Activated CD8-positive, alpha-beta T cell treated with anti-CD3 and anti-CD28 coated beads for 36 hours (primary cell): ENCODE measurements around the gene SPSB4. TPM values are rescaled to one million over a fixed set of nuclear protein-coding genes. Genes with fewer than 3 reads are reported as not detected.

Source experiments
- ATAC-seq: fragments of 200-7000 bp; cut with Tn5 transposase; one replicate; pipeline ENCODE4 v1.10.0; 2021; ENCODE audit warnings: mild to moderate bottlenecking, moderate library complexity
- CTCF ChIA-PET: fragments of 350-600 bp; sonication (Branson Sonifier 250); formaldehyde crosslinking; loops from one replicate; lab custom pipeline; 2021; ENCODE audit warnings: antibody characterized with exemption; lab: Charles Lee
- POLR2A ChIA-PET: fragments of 350-600 bp; sonication (Branson Sonifier 250); formaldehyde crosslinking; loops from one replicate; lab custom pipeline; 2021; ENCODE audit warnings: antibody characterized with exemption; lab: Charles Lee
- DNase-seq: peaks from one replicate; pipeline ENCODE4 v3.0.0-alpha.2; 2020
- H3K27ac Mint-ChIP-seq: one replicate; pipeline ENCODE4 v1.8.0; 2021; ENCODE audit warnings: mild to moderate bottlenecking, mixed read lengths
- H3K27me3 Mint-ChIP-seq: one replicate; pipeline ENCODE4 v1.8.0; 2021; ENCODE audit warnings: mixed read lengths
- H3K36me3 Mint-ChIP-seq: one replicate; pipeline ENCODE4 v1.8.0; 2021; ENCODE audit warnings: low read depth, mixed read lengths
- H3K4me1 Mint-ChIP-seq: one replicate; pipeline ENCODE4 v1.8.0; 2021; ENCODE audit warnings: low read depth, mixed read lengths
- H3K4me3 Mint-ChIP-seq: one replicate; pipeline ENCODE4 v1.8.0; 2021; ENCODE audit warnings: mild to moderate bottlenecking, moderate library complexity, mixed read lengths
- H3K9me3 Mint-ChIP-seq: one replicate; pipeline ENCODE4 v1.8.0; 2021; ENCODE audit warnings: mixed read lengths
- CTCF ChIP-seq: fragments of 200-600 bp; IDR thresholded peaks from one replicate; pipeline ENCODE4 v1.8.0; 2022; ENCODE audit warnings: antibody characterized with exemption, mild to moderate bottlenecking
- intact Hi-C: fragments of 100-400 bp; cut with micrococcal nuclease; formaldehyde crosslinking; loops from one replicate; pipeline ENCODE4 v1.10.0; 2022
- total RNA-seq, 2 experiments: library from RNA; stranded (reverse); gene quantifications; one replicate each; pipeline ENCODE4 v1.2.3, GENCODE V29; 2021

Gene SPSB4
- total RNA-seq, 2 experiments from 2014 or later, result not detected

- no peaks in the 10 kb centered on the region for H3K4me1 Mint-ChIP-seq
- CTCF ChIA-PET, result interaction anchor here (1.2 to 1.3 kb wide), 2 partner anchors 63 to 129 kb away, joined by 3 to 4 read pairs; no protein-coding TSS in a partner anchor
- no peak overlapping the region for H3K4me3 Mint-ChIP-seq
- no peak overlapping the region for H3K27ac Mint-ChIP-seq
- ATAC-seq (no peak), DNase-seq (no peak)
- intact Hi-C loops, result no loop called here
- H3K27me3 Mint-ChIP-seq, result peaks cover 5% of the 10 kb centered on the region
- POLR2A ChIA-PET, result no interaction called here
- no peaks in the 10 kb centered on the region for H3K9me3 Mint-ChIP-seq
- TF ChIP-seq CTCF, result no peak
- H3K36me3 Mint-ChIP-seq, result no peaks in the 10 kb centered on the region
Observed at GRCh38 chr3:141129049-141129448, 77.9 kb downstream of the SPSB4 start.

GRCh38 chr3:141129541-141130011 is 78.4 kb downstream of the SPSB4 start:
- DNase-seq (no peak), ATAC-seq (no peak)
- Mint-ChIP-seq H3K27ac (no peak overlapping the region), H3K4me1 (no peaks in the 10 kb centered on the region), H3K9me3 (no peaks in the 10 kb centered on the region), H3K4me3 (no peak overlapping the region), H3K36me3 (no peaks in the 10 kb centered on the region), H3K27me3 (peaks cover 2% of the 10 kb centered on the region)
- intact Hi-C loops, result no loop called here
- TF ChIP-seq CTCF, result no peak
- ChIA-PET POLR2A (no interaction called here), CTCF (interaction anchor here (1.2 to 1.3 kb wide), 2 partner anchors 62 to 129 kb away, joined by 3 to 4 read pairs; no protein-coding TSS in a partner anchor)

- H3K27ac Mint-ChIP-seq, result no peak overlapping the region
- CTCF ChIA-PET, result interaction anchor here (1.5 kb wide), 1 partner anchor 48 kb away, joined by 4 read pairs; no protein-coding TSS in a partner anchor
- intact Hi-C loops, result no loop called here
Observed at GRCh38 chr3:141143517-141143916, 92.4 kb downstream of the SPSB4 start.

GRCh38 chr3:141146979-141147470 is 95.9 kb downstream of the SPSB4 start:
- intact Hi-C loops, result no loop called here
- Mint-ChIP-seq H3K4me3 (no peak overlapping the region), H3K36me3 (peaks cover 6% of the 10 kb centered on the region), H3K4me1 (no peaks in the 10 kb centered on the region), H3K9me3 (peaks cover 9% of the 10 kb centered on the region), H3K27ac (no peak overlapping the region), H3K27me3 (peaks cover 4% of the 10 kb centered on the region)
- ChIA-PET POLR2A (no interaction called here), CTCF (no interaction called here)
- no peak for ATAC-seq
- TF ChIP-seq CTCF, result no peak
- no peak for DNase-seq

More at GRCh38 chr3:141143517-141143916, 92.4 kb downstream of the SPSB4 start:
- no peak for TF ChIP-seq CTCF
- POLR2A ChIA-PET, result no interaction called here
- H3K27me3 Mint-ChIP-seq, result peaks cover 6% of the 10 kb centered on the region
- no peaks in the 10 kb centered on the region for H3K4me1 Mint-ChIP-seq
- no peak overlapping the region for H3K4me3 Mint-ChIP-seq
- H3K9me3 Mint-ChIP-seq, result peaks cover 15% of the 10 kb centered on the region
- no peak for ATAC-seq
- H3K36me3 Mint-ChIP-seq, result peaks cover 6% of the 10 kb centered on the region
- DNase-seq, result no peak

- no peak overlapping the region for H3K4me3 Mint-ChIP-seq
- intact Hi-C loops, result no loop called here
- no peak for TF ChIP-seq CTCF
- DNase-seq, result no peak
- peaks cover 3% of the 10 kb centered on the region for H3K36me3 Mint-ChIP-seq
- no peak overlapping the region for H3K27ac Mint-ChIP-seq
- H3K9me3 Mint-ChIP-seq, result peaks cover 4% of the 10 kb centered on the region
- POLR2A ChIA-PET, result no interaction called here
- peaks cover 4% of the 10 kb centered on the region for H3K27me3 Mint-ChIP-seq
- ATAC-seq, result no peak
- CTCF ChIA-PET, result no interaction called here
- H3K4me1 Mint-ChIP-seq, result no peaks in the 10 kb centered on the region
Observed at GRCh38 chr3:141147657-141148056, 96.5 kb downstream of the SPSB4 start.
